Progenitor cell of endocrine pancreas (in vitro differentiated cells): ENCODE measurements around the gene CHD1L. TPM values are rescaled to one million over a fixed set of nuclear protein-coding genes. Genes with fewer than 3 reads are reported as not detected.
A peak's percentile ranks its signal among the peaks of the same experiment; 100 is the strongest.
"Not testable (repeated sequence)": the region's sequence is repeated elsewhere in the genome, so short reads cannot be mapped to it uniquely, and the experiment has no call there.

Experiments
- DNase-seq: peaks from one replicate; pipeline ENCODE4 v3.0.0; 2021; ENCODE audit warnings: low spot score; ENCODE audit not compliant: unreplicated experiment
- H3K27ac Mint-ChIP-seq: 2 replicates; pipeline ENCODE4 v1.8.0; 2021; ENCODE audit warnings: mild to moderate bottlenecking, moderate library complexity, mixed read lengths
- H3K27me3 Mint-ChIP-seq: 2 replicates; pipeline ENCODE4 v1.8.0; 2021; ENCODE audit warnings: mixed read lengths
- H3K36me3 Mint-ChIP-seq: 2 replicates; pipeline ENCODE4 v1.8.0; 2022; ENCODE audit warnings: mixed read lengths; ENCODE audit not compliant: insufficient read depth
- H3K4me1 Mint-ChIP-seq: 2 replicates; pipeline ENCODE4 v1.8.0; 2021; ENCODE audit warnings: low read depth, mixed read lengths
- H3K4me3 Mint-ChIP-seq: 2 replicates; pipeline ENCODE4 v1.8.0; 2021; ENCODE audit warnings: low read depth, mild to moderate bottlenecking, moderate library complexity, mixed read lengths
- H3K9me3 Mint-ChIP-seq: 2 replicates; pipeline ENCODE4 v1.8.0; 2021; ENCODE audit warnings: low read depth, mixed read lengths
- total RNA-seq: library from RNA; stranded (reverse); gene quantifications from 2 replicates; pipeline ENCODE4 v1.2.1, GENCODE V29; 2021
- TF ChIP-seq, protein P1 (sequence below): fragments of 200-600 bp; sonication (generic); IDR thresholded peaks from one replicate; pipeline ENCODE4 v1.5.0; 2021; ENCODE audit warnings: antibody characterized with exemption, mild to moderate bottlenecking; ENCODE audit not compliant: unreplicated experiment

CHD1L gene
- total RNA-seq, 1 donor from 2014 or later: 79.6 TPM

DNA sequence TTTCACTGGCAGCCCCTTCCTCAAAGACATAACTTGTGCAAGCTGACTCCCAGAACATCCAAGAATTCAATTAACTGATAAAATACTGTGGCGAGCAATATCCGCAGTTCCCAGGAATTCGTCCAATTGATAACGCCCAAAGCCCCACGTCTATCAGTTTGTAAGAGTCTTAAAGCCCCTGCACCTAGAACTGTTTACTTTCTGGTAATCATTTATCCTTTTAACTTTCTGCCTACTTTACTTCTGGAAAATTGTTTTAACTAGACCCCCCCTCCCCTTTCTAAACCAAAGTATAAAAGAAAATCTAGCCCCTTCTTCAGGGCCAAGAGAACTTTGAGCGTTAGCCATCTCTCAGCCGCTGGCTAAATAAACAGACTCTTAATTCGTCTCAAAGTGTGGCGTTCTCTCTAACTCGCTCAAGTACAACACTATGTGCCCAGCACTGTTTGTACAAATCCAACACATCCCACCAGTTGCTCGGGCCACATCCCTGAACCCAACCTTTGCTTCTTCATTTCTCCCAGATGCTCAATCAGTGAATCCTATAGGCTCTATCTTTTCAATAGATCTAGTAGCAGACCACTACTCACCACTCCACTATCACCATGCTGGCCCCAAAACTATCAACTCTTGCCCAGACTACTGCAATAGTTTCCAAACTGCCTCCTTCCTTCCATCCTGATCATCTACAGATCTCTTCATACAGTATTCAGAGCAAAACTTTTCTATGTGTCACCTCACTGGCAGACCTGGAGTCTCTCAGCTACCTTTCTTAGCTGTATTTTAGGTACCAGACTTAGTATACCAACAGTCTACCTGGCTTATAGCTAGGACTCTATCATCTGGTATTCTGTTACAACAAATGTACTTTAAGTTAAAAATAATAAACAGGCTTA lies 3.3 kb upstream of the CHD1L start:
- Mint-ChIP-seq H3K4me1 (peaks cover 51% of the 10 kb centered on the region), H3K27ac (peak overlapping the region; percentile 57), H3K27me3 (no peaks in the 10 kb centered on the region), H3K36me3 (peaks cover 6% of the 10 kb centered on the region), H3K4me3 (peak overlapping the region; percentile 2), H3K9me3 (no peaks in the 10 kb centered on the region)
- TF ChIP-seq, protein P1, sequence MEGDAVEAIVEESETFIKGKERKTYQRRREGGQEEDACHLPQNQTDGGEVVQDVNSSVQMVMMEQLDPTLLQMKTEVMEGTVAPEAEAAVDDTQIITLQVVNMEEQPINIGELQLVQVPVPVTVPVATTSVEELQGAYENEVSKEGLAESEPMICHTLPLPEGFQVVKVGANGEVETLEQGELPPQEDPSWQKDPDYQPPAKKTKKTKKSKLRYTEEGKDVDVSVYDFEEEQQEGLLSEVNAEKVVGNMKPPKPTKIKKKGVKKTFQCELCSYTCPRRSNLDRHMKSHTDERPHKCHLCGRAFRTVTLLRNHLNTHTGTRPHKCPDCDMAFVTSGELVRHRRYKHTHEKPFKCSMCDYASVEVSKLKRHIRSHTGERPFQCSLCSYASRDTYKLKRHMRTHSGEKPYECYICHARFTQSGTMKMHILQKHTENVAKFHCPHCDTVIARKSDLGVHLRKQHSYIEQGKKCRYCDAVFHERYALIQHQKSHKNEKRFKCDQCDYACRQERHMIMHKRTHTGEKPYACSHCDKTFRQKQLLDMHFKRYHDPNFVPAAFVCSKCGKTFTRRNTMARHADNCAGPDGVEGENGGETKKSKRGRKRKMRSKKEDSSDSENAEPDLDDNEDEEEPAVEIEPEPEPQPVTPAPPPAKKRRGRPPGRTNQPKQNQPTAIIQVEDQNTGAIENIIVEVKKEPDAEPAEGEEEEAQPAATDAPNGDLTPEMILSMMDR: no peak
- DNase-seq: no peak

DNA sequence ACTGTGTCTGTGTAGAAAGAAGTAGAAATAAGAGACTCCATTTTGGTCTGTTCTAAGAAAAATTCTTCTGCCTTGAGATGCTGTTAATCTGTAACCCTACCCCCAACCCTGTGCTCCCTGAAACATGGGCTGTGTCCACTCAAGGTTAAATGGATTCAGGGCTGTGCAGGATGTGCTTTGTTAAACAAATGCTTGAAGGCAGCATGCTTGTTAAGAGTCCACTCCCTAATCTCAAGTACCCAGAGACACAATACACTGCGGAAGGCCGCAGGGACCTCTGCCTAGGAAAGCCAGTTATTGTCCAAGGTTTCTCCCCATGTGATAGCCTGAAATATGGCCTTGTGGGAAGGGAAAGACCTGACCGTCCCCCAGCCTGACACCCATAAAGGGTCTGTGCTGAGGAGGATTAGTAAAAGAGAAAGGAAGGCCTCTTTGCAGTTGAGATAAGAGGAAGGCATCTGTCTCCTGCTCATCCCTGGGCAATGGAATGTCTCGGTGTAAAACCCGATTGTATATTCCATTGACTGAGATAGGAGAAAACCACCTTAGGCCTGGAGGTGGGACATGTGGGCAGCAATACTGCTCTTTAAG lies 2.3 kb upstream of the CHD1L start:
- H3K4me3 Mint-ChIP-seq: peak overlapping the region; percentile 15
- H3K27ac Mint-ChIP-seq: peak overlapping the region; percentile 65
- peaks cover 55% of the 10 kb centered on the region for H3K4me1 Mint-ChIP-seq
- not testable (repeated sequence) for H3K27me3 Mint-ChIP-seq, H3K36me3 Mint-ChIP-seq, H3K9me3 Mint-ChIP-seq, DNase-seq

DNA sequence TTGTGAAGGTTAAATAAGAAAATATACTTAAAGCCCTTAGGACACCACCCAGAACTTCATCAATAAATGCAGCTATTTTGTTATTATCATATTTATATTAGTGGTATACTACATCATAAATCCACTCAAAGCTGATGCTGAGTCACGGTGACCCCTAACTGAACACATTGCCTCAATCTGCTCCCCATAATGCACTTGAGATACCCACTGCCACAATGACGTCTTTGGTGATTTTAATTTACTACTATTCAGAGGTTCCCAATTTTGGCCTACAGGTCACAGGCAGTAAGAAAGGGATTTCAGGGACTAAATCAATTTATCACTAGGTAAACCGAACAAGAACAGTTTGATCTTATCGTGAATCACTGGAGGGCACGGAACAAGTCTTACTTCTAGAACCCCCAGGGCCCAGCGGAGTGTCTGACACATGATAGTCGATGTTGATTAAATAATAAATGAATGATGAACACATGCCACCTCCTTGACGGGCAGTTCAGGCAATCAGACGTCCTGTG lies 493 bp upstream of the CHD1L start:
- H3K27ac Mint-ChIP-seq: peak overlapping the region; percentile 82
- peak overlapping the region; percentile 74 for H3K4me3 Mint-ChIP-seq
- DNase-seq: no peak
- peaks cover 63% of the 10 kb centered on the region for H3K4me1 Mint-ChIP-seq
- H3K36me3 Mint-ChIP-seq: peaks cover 1% of the 10 kb centered on the region
- TF ChIP-seq, protein P1: no peak
- no peaks in the 10 kb centered on the region for H3K27me3 Mint-ChIP-seq
- no peaks in the 10 kb centered on the region for H3K9me3 Mint-ChIP-seq

DNA sequence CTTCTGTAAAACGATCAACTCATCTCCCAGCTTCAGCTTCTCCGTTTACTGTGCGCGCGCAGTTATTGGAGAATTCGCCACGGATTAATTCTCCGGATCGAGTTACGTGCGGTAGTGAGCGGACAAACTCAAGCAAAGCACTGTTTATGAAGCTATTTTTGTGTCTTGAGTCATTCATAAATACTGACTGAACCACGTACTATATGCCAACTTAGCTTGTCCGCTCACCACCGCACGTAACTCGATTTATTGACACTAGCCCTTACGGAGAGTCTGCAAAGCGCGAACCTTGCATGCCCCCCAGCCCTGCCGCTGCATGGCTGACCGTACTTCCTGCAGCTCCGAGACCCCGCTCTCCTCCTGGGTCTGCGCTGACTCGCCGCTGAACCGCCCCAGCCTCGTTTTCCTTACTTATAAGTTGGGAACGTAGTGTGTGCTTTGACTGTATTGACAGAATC lies 773 bp downstream of the CHD1L start:
- no peaks in the 10 kb centered on the region for H3K27me3 Mint-ChIP-seq
- TF ChIP-seq, protein P1: no peak
- peak overlapping the region; percentile 81 for H3K27ac Mint-ChIP-seq
- peaks cover 64% of the 10 kb centered on the region for H3K4me1 Mint-ChIP-seq
- DNase-seq: no peak
- no peaks in the 10 kb centered on the region for H3K9me3 Mint-ChIP-seq
- peaks cover 1% of the 10 kb centered on the region for H3K36me3 Mint-ChIP-seq
- H3K4me3 Mint-ChIP-seq: peak overlapping the region; percentile 87

DNA sequence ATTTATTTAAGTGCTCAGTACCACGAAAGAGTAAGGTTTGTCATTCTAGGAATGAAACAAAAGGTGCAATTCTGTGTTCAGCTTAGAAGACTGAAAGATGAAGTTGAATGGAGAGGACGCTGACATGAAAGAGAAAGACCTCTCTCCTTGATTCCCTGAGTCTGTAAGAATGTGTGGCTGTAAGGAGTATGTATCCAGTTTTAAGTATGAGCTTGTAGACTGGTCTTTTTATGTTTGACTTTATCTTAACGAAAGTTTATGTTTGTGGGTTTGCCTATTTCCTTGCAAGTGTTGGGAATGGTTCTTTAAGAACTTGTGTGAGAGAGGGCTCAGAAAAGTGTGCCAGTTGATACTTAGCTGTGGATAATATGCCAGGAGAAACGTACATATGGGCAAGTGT lies 1.4 kb downstream of the CHD1L start:
- H3K9me3 Mint-ChIP-seq: peaks cover 2% of the 10 kb centered on the region
- H3K4me1 Mint-ChIP-seq: peaks cover 58% of the 10 kb centered on the region
- no peak overlapping the region for H3K27ac Mint-ChIP-seq
- TF ChIP-seq, protein P1: no peak
- peaks cover 1% of the 10 kb centered on the region for H3K36me3 Mint-ChIP-seq
- DNase-seq: no peak
- H3K27me3 Mint-ChIP-seq: no peaks in the 10 kb centered on the region
- peak overlapping the region; percentile 87 for H3K4me3 Mint-ChIP-seq
